HG03521 (cell line): ENCODE results near the gene PRKX.
"Not testable (repeated sequence)": the region's sequence is repeated elsewhere in the genome, so short reads cannot be mapped to it uniquely, and the experiment has no call there.

Experiments used
- ATAC-seq: cut with Tn5 transposase; IDR thresholded peaks from one replicate; pipeline ENCODE4 v1.9.1; 2021; ENCODE audit warnings: mild to moderate bottlenecking, moderate library complexity; ENCODE audit not compliant: unreplicated experiment

Gene PRKX

DNA sequence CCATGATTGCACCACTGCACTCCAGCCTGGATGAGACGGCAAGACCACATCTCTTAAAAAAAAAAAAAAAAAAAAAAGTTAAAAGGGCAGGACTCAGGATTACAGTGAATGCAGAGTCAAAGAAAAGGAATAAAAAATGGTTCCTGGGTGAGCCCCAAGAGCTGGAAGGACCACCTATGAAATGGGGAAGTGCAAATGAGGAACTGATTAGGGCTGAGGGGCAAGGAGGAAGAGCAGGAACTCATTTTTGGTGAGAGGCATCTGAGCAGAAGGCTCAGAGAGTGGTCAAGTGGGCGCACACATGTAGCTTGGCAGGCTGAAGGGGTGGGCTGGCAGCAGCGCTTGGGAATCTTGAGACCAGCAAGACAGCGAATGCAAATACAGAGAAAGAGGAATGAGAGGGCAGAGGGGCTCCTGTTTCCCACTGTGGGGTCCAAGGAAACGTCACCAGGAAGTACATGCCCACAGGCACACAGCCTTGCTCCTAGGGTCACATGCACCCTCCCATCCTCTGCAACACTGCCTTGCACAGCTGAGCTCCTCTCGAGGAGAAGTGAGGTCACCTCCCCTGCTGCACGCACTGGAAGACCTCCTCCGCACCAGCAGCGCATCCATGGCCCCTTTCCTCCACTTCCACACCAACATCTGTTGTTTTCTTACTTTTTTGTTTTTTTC is 49.7 kb downstream of the PRKX start:
- ATAC-seq = not testable (repeated sequence)

- ATAC-seq = no peak
Measured at GRCh38 chrX:3659761-3660160, 53.7 kb downstream of the PRKX start.

GRCh38 chrX:3655181-3655580 is 58.3 kb downstream of the PRKX start:
- no peak for ATAC-seq

- ATAC-seq = no peak
Measured at GRCh38 chrX:3653111-3653510, 60.3 kb downstream of the PRKX start.

GRCh38 chrX:3651277-3651676 is 62.2 kb downstream of the PRKX start:
- no peak for ATAC-seq

GRCh38 chrX:3648084-3648483 is 65.4 kb downstream of the PRKX start:
- ATAC-seq = no peak

DNA sequence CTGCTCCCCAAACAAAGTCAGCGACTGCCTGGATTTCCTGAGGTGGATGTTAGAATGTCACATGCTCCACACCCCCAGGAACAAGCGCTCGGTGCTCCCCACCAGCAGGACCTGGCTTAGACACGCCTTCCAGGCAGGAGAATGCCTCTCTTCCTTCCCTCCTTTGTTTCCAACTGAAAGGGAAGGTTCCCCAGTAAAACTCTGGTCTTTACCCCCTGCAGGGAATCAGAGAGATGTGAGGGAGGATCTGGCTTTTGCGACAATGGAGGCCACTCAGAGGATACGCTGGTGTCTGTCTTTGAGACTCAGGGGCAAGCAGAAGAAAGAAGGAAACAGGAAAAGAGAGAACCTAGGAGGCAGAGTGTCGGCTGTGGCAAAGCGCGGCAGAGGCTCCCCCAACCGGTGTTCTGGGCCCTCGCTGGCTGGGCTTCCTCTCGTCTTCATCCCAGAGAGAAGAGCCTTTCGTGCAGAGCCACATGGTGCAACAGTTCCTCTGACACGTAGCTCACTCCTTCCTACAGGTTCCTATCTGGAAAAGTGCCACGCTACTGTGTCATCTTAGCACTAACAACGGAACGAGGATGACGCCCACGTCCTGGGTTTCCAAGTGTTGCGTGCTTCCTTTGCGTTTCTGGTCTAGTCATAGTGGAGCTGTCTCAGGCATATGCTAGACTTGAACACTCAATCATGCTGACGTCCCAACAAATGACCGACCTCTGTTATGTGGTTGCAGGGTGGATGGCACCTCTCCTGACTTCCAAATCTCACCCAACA is 73.4 kb downstream of the PRKX start:
- not testable (repeated sequence) for ATAC-seq

GRCh38 chrX:3639236-3639635 is 74.2 kb downstream of the PRKX start:
- ATAC-seq = no peak

GRCh38 chrX:3638280-3638873 is 75.1 kb downstream of the PRKX start:
- ATAC-seq = no peak

GRCh38 chrX:3636803-3637202 is 76.6 kb downstream of the PRKX start:
- ATAC-seq = no peak

- ATAC-seq = no peak
Measured at GRCh38 chrX:3631196-3631595, 82.3 kb downstream of the PRKX start.

DNA sequence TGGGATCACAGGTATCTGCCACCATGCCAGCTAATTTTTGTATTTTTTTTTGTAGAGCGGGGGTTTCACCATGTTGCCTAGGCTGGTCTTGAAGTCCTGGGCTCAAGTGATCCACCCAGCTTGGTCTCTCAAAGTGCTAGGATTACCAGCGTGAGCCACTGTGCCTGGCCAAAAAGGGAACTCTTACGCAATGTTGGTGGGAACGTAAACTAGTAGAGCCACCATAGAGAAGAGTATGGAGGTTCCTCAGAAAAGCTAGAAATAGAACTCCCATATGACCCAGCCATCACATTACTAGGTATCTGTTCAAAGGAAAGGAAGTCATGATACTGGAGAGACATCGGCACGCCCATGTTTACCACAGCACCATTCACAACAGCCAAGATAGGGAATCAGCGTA is 85.9 kb downstream of the PRKX start:
- ATAC-seq = no peak

DNA sequence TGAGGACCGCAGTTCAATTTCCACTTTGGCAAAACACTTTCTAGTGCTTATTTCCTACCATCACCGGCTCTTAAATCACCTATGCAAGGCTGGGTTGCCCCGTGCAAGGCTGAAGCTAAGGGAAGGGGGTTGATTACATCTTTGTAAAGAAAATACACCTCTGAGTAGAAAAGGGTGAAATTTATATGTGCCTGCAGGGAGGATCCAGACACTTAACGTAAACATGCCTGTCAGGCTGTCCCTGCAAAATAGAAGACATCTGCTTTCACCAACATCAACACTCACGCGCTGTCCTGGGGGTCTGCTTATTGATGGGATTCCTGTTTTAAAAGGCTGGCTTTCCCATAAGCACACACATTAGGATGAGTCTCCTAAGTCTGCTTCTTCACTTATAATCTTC is 92.0 kb downstream of the PRKX start:
- ATAC-seq = no peak

- ATAC-seq = not testable (repeated sequence)
Measured at GRCh38 chrX:3611744-3612143, 101.7 kb downstream of the PRKX start.

- ATAC-seq = no peak
Measured at GRCh38 chrX:3609810-3610209, 103.6 kb downstream of the PRKX start.

GRCh38 chrX:3603026-3603661 is 110.3 kb downstream of the PRKX start:
- ATAC-seq = no peak

DNA sequence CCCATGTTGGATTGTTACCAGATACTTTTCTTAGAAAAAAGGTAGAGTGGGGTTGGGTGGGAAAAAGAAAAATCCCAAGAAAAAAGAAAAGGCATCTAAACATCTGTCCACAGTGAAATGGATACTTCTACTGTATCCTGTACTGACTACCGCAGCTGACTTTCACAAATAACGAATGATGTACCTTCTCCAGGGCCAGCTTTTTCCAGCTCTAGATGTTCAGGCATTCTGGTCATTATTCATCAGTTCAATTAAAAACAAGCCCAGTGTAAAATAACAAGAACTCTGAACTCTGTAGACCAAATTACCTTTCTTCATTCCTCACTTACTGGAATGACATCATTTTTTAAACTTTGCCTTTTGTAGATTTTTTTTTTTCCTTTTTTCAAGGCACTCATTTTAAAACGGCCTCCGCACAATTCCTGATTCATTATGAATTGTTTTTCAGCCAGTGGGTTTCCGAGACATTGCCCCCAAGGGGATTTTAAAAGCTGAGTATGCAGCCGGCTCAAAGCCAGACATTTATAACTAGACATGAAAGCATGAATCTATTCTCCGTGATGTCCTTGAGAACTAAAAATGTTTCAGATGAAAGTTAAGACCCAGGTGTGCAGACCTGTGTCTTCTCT is 113.5 kb downstream of the PRKX start:
- ATAC-seq = no peak

DNA sequence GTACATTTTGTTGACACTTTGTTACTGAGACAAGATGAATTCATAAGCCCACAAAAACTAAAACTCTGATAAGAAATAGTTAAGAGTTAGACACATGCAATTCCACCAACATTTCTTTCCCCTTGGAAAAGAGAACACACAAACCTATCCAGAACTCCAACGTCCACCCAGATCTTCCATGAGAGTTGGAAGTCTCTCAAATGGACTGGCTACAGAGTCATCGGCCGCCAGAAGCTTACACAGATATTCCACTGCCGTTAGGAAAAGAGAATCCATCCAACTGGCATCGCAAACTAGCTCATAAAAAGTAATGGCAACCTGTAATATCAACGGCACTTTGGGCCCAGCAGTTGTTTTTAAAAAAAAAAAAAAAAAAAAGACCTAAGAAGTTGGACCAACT is 114.7 kb downstream of the PRKX start:
- no peak for ATAC-seq

GRCh38 chrX:3598046-3598605 is 115.3 kb downstream of the PRKX start:
- ATAC-seq = no peak

GRCh38 chrX:3592184-3592583 is 121.3 kb downstream of the PRKX start:
- ATAC-seq = no peak

- ATAC-seq = no peak
Measured at GRCh38 chrX:3589474-3589873, 124.0 kb downstream of the PRKX start.
